Panc1 (cell line): ENCODE data around the gene ILK. TPM values are rescaled to one million over a fixed set of nuclear protein-coding genes. Genes with fewer than 3 reads are reported as not detected.

Experiments
- ATAC-seq: fragments of 200-7000 bp; cut with Tn5 transposase; 2 replicates; pipeline ENCODE4 v1.9.1; 2020; ENCODE audit warnings: mild to moderate bottlenecking, moderate library complexity
- BruUV-seq: library from RNA; stranded (reverse); fragments of 400-500 nt; replicated peaks from 2 replicates; lab custom pipeline; 2021; lab: Mats Ljungman, UMichigan
- CTCF ChIA-PET: fragments of 300-600 bp; sonication (Branson Sonifier 250); formaldehyde crosslinking; loops from one replicate; lab custom pipeline; 2022; ENCODE audit warnings: antibody characterized with exemption; lab: Charles Lee
- POLR2A ChIA-PET: fragments of 300-600 bp; sonication (Branson Sonifier 250); formaldehyde crosslinking; loops from one replicate; lab custom pipeline; 2022; ENCODE audit warnings: antibody characterized with exemption; lab: Charles Lee
- DNase-seq: peaks from one replicate; pipeline ENCODE4 v3.0.0-alpha.2; 2010; ENCODE audit warnings: low read depth, low spot score
- H3K27ac ChIP-seq: 2 replicates; pipeline ENCODE4 v1.5.1; 2011; ENCODE audit warnings: mild to moderate bottlenecking, low read length, inconsistent platforms
- H3K27me3 ChIP-seq: fragments of 200-500 bp; sonication (Bioruptor generic); 2 replicates; pipeline ENCODE4 v1.6.0; 2014; ENCODE audit warnings: low read length, inconsistent platforms; ENCODE audit not compliant: control insufficient read depth, insufficient read depth
- H3K36me3 ChIP-seq: fragments of 200-500 bp; sonication (Bioruptor generic); 2 replicates; pipeline ENCODE4 v1.5.1; 2014; ENCODE audit warnings: inconsistent platforms, mild to moderate bottlenecking, low read length, moderate library complexity; ENCODE audit not compliant: control insufficient read depth, insufficient read depth
- H3K4me1 ChIP-seq: 2 replicates; pipeline ENCODE4 v1.5.1; 2011; ENCODE audit warnings: inconsistent platforms, mild to moderate bottlenecking, low read length, moderate library complexity; ENCODE audit not compliant: control insufficient read depth, insufficient read depth
- H3K4me3 ChIP-seq, 2 experiments: 2 replicates each; pipeline ENCODE4 v1.5.1; 2011 to 2012; ENCODE audit warnings: low read depth in 2 of 2, low read length in 2 of 2, mild to moderate bottlenecking in 2 of 2, inconsistent platforms in 1 of 2, moderate library complexity in 1 of 2
- H3K9me3 ChIP-seq: fragments of 200-500 bp; sonication (Bioruptor generic); 2 replicates; pipeline ENCODE4 v1.5.1; 2014; ENCODE audit warnings: low read depth, mild to moderate bottlenecking, inconsistent platforms, low read length, moderate library complexity; ENCODE audit not compliant: control insufficient read depth, insufficient read depth
- CTCF ChIP-seq: fragments of 450-650 bp; IDR thresholded peaks from 2 replicates; pipeline ENCODE4 v1.5.1; 2017; ENCODE audit warnings: mild to moderate bottlenecking
- POLR2AphosphoS5 ChIP-seq: IDR thresholded peaks from 2 replicates; pipeline ENCODE4 v1.6.1; 2012; ENCODE audit warnings: mild to moderate bottlenecking, low read depth, low read length, moderate library complexity
- SIN3A ChIP-seq: IDR thresholded peaks from 2 replicates; pipeline ENCODE4 v1.6.1; 2012; ENCODE audit warnings: low read depth, mild to moderate bottlenecking, low read length, moderate library complexity, borderline replicate concordance; ENCODE audit not compliant: insufficient read depth
- TCF7L2 ChIP-seq: IDR thresholded peaks from 2 replicates; pipeline ENCODE4 v1.6.1; 2011; ENCODE audit warnings: mild to moderate bottlenecking, low read depth, low read length, inconsistent platforms
- in situ Hi-C: cut with HindIII; loops from 2 replicates; pipeline ENCODE4 v1.10.0; 2016; ENCODE audit warnings: low sequenced_read_pairs, low pct_unique_long_range_greater_than_20kb
- intact Hi-C: fragments of 100-400 bp; cut with micrococcal nuclease; formaldehyde crosslinking; loops from one replicate; pipeline ENCODE4 v1.10.0; 2022; ENCODE audit not compliant: unreplicated experiment
- total RNA-seq: library from RNA; stranded (reverse); gene quantifications from one replicate; pipeline ENCODE4 v1.2.1, GENCODE V29; 2021; ENCODE audit not compliant: unreplicated experiment
- TF ChIP-seq, protein P1 (sequence below), 2 experiments: IDR thresholded peaks; 2 replicates each; pipeline ENCODE4 v1.6.1; 2011 to 2012; ENCODE audit warnings: low read depth in 2 of 2, control low read depth in 1 of 2, low read length in 1 of 2, mild to moderate bottlenecking in 1 of 2, moderate library complexity in 1 of 2; ENCODE audit not compliant: insufficient read depth in 1 of 2

The ILK gene
- total RNA-seq, 1 experiment from 2014 or later, result 204 TPM

- in situ Hi-C loops, result no loop called here
- Histone ChIP-seq H3K4me3 (no peak overlapping the region), H3K4me1 (no peaks in the 10 kb centered on the region), H3K9me3 (no peaks in the 10 kb centered on the region), H3K27me3 (no peaks in the 10 kb centered on the region), H3K36me3 (no peaks in the 10 kb centered on the region), H3K27ac (no peak overlapping the region)
- TF ChIP-seq POLR2AphosphoS5 (no peak), CTCF (no peak), TCF7L2 (no peak), SIN3A (no peak)
- TF ChIP-seq, protein P1, sequence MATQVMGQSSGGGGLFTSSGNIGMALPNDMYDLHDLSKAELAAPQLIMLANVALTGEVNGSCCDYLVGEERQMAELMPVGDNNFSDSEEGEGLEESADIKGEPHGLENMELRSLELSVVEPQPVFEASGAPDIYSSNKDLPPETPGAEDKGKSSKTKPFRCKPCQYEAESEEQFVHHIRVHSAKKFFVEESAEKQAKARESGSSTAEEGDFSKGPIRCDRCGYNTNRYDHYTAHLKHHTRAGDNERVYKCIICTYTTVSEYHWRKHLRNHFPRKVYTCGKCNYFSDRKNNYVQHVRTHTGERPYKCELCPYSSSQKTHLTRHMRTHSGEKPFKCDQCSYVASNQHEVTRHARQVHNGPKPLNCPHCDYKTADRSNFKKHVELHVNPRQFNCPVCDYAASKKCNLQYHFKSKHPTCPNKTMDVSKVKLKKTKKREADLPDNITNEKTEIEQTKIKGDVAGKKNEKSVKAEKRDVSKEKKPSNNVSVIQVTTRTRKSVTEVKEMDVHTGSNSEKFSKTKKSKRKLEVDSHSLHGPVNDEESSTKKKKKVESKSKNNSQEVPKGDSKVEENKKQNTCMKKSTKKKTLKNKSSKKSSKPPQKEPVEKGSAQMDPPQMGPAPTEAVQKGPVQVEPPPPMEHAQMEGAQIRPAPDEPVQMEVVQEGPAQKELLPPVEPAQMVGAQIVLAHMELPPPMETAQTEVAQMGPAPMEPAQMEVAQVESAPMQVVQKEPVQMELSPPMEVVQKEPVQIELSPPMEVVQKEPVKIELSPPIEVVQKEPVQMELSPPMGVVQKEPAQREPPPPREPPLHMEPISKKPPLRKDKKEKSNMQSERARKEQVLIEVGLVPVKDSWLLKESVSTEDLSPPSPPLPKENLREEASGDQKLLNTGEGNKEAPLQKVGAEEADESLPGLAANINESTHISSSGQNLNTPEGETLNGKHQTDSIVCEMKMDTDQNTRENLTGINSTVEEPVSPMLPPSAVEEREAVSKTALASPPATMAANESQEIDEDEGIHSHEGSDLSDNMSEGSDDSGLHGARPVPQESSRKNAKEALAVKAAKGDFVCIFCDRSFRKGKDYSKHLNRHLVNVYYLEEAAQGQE (IDR thresholded peaks at IDR 0.05; ENCODE audit: insufficient read depth in 1 of 2, low read depth in 2 of 2, low read length in 1 of 2), result no peak
- no peak for ATAC-seq
- intact Hi-C loops, result no loop called here
- DNase-seq, result no peak
- no TSS peak for BruUV-seq
- POLR2A ChIA-PET, result no interaction called here
- CTCF ChIA-PET, result no interaction called here
Measured at GRCh38 chr11:6557761-6558674, 45.6 kb upstream of the ILK start.

GRCh38 chr11:6559369-6559768 lies 44.2 kb upstream of the ILK start:
- no peaks in the 10 kb centered on the region for H3K27me3 ChIP-seq
- in situ Hi-C loops (no loop called here), intact Hi-C loops (no loop called here)
- no peak for TF ChIP-seq TCF7L2
- TF ChIP-seq POLR2AphosphoS5, result no peak
- TF ChIP-seq, protein P1 (IDR thresholded peaks at IDR 0.05; ENCODE audit: insufficient read depth in 1 of 2, low read depth in 2 of 2, low read length in 1 of 2), result no peak
- no peak for TF ChIP-seq CTCF
- TF ChIP-seq SIN3A, result no peak
- no peaks in the 10 kb centered on the region for H3K4me1 ChIP-seq
- ATAC-seq, result no peak
- no peak for DNase-seq
- no peak overlapping the region for H3K27ac ChIP-seq
- no TSS peak for BruUV-seq
- no peak overlapping the region for H3K4me3 ChIP-seq
- no peaks in the 10 kb centered on the region for H3K9me3 ChIP-seq
- POLR2A ChIA-PET, result no interaction called here
- CTCF ChIA-PET, result no interaction called here
- no peaks in the 10 kb centered on the region for H3K36me3 ChIP-seq
